ENCODE measurements around the gene CDH13. TPM values are rescaled to one million over a fixed set of nuclear protein-coding genes. Genes with fewer than 3 reads are reported as not detected.

The CDH13 gene
- total RNA-seq, 1 donor from 2014 or later, result 22.9 TPM

- DNase-seq (ENCODE audit: low read depth), result peak; percentile 24
Observed at GRCh38 chr16:83116274-83116892, 489.6 kb downstream of the CDH13 start.

- DNase-seq (ENCODE audit: low read depth), result no peak
Observed at GRCh38 chr16:83117810-83118209, 491.0 kb downstream of the CDH13 start.

GRCh38 chr16:83118365-83118764, 491.6 kb downstream of the CDH13 start:
- no peak for DNase-seq (ENCODE audit: low read depth)

GRCh38 chr16:83125999-83126568, 499.3 kb downstream of the CDH13 start:
- DNase-seq (ENCODE audit: low read depth), result no peak

GRCh38 chr16:83128041-83128440, 501.3 kb downstream of the CDH13 start:
- DNase-seq (ENCODE audit: low read depth), result no peak

GRCh38 chr16:83130039-83130438, 503.3 kb downstream of the CDH13 start:
- DNase-seq (ENCODE audit: low read depth), result no peak

- DNase-seq (ENCODE audit: low read depth), result no peak
Observed at GRCh38 chr16:83134638-83135037, 507.9 kb downstream of the CDH13 start.

GRCh38 chr16:83136419-83136818, 509.6 kb downstream of the CDH13 start:
- no peak for DNase-seq (ENCODE audit: low read depth)

GRCh38 chr16:83136924-83137323, 510.2 kb downstream of the CDH13 start:
- DNase-seq (ENCODE audit: low read depth), result no peak

GRCh38 chr16:83137326-83137781, 510.6 kb downstream of the CDH13 start:
- peak; percentile 86 for DNase-seq (ENCODE audit: low read depth)

- no peak for DNase-seq (ENCODE audit: low read depth)
Observed at GRCh38 chr16:83137894-83138293, 511.1 kb downstream of the CDH13 start.

GRCh38 chr16:83138512-83138911, 511.7 kb downstream of the CDH13 start:
- no peak for DNase-seq (ENCODE audit: low read depth)

GRCh38 chr16:83138976-83139690, 512.4 kb downstream of the CDH13 start:
- no peak for DNase-seq (ENCODE audit: low read depth)

GRCh38 chr16:83143788-83144187, 517.0 kb downstream of the CDH13 start:
- DNase-seq (ENCODE audit: low read depth), result peak; percentile 71

- no peak for DNase-seq (ENCODE audit: low read depth)
Observed at GRCh38 chr16:83145297-83145696, 518.5 kb downstream of the CDH13 start.

GRCh38 chr16:83147244-83147643, 520.5 kb downstream of the CDH13 start:
- DNase-seq (ENCODE audit: low read depth), result no peak

GRCh38 chr16:83158320-83158957, 531.7 kb downstream of the CDH13 start:
- no peak for DNase-seq (ENCODE audit: low read depth)

GRCh38 chr16:83159049-83159448, 532.3 kb downstream of the CDH13 start:
- DNase-seq (ENCODE audit: low read depth), result no peak

GRCh38 chr16:83160287-83161020, 533.7 kb downstream of the CDH13 start:
- no peak for DNase-seq (ENCODE audit: low read depth)

- DNase-seq (ENCODE audit: low read depth), result no peak
Observed at GRCh38 chr16:83162791-83163190, 536.0 kb downstream of the CDH13 start.

- DNase-seq (ENCODE audit: low read depth), result no peak
Observed at GRCh38 chr16:83164816-83165215, 538.0 kb downstream of the CDH13 start.

- DNase-seq (ENCODE audit: low read depth), result no peak
Observed at GRCh38 chr16:83171396-83171795, 544.6 kb downstream of the CDH13 start.
